DMS153 (cell line): ENCODE measurements around the gene AKAP8L.
"Not testable (repeated sequence)": the region's sequence is repeated elsewhere in the genome, so short reads cannot be mapped to it uniquely, and the experiment has no call there.

ENCODE experiments used
- DNase-seq: peaks from one replicate; lab custom pipeline; 2025; lab: John Stamatoyannopoulos, UW

Gene AKAP8L

DNA sequence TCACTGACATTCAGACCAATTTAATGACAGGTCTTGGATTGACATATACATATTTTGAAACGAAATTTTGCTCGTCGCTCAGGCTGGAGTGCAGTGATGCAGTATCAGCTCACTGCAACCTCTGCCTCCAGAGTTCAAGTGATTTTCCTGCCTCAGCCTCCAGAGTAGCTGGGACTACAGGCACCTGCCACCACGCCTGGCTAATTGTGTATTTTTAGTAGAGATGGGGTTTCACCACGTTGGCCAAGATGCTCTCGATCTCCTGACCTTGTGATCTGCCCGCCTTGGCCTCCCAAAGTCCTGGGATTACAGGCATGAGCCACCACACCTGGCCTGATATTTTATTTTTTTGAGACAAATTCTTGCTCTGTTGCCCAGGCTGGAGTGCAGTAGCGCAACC is 66.3 kb downstream of the AKAP8L start:
- not testable (repeated sequence) for DNase-seq

DNA sequence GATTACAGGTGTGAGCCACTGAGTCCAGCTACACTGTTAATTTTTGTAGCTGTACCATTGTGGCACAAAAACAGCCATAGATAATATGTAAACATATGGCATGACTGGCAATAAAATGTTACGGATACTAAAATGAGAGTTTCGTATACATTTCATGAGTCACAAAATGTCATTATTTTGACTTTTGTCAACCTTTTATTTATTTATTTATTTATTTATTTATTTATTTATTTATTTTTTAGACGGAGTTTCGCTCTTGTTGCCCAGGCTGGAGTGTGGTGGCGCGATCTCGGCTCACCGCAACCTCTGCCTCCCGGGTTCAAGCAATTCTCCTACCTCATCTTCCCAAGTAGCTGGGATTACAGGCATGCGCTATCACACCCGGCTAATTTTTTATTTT is 77.5 kb downstream of the AKAP8L start:
- DNase-seq, result not testable (repeated sequence)

DNA sequence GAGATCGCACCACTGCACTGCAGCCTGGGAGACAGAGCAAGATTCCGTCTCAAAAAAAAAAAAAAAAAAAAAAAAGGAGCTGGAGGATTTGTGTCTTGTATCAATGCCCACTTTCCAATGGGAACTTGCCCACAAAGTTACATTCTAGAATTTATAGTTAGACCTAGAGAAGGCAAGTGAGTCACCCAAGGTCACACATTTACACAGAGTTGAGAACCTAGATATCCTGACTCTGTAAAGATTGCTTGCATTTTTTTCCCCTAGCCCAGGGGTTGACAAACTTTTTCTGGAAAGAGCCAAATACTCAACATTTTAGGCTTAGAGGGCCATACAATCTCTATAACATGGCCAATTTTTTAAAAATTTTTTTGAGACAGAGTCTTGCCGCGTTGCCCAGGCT is 78.7 kb downstream of the AKAP8L start:
- DNase-seq, result no peak

DNA sequence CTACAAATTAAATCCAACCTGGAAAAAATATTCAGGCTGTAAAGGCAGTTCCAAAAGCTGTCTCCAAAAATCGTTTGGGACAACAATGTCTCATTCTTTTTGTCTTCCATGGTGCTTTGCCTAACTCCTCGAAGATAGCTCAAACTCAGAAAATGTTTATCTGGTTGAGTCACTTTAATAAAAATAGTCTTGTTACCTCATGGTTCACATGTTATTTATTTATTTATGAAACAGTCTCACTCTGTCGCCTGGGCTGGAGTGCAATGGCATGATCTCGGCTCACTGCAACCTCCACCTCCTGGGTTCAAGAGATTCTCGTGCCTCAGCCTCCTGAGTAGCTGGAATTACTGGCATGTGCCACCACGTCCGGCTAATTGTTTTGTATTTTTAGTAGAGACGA is 81.6 kb downstream of the AKAP8L start:
- DNase-seq, result no peak

DNA sequence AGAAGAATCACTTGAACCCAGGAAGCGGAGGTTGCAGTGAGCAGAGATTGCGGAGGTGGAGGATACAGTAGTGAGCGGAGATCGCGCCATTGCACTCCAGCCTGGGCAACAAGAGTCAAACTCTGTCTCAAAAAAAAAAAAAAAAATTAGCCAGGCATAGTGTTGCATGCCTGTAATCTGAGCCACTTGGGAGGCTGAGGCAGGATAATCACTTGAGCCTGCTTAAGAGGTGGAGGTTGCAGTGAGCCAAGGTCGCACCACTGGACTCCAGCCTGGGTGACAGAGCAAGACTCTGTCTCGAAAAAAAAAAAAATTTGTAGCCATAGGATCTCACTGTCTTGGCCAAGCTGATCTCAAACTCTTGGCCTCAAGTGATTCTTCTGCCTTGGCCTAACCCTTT is 82.8 kb downstream of the AKAP8L start:
- DNase-seq, result not testable (repeated sequence)

DNA sequence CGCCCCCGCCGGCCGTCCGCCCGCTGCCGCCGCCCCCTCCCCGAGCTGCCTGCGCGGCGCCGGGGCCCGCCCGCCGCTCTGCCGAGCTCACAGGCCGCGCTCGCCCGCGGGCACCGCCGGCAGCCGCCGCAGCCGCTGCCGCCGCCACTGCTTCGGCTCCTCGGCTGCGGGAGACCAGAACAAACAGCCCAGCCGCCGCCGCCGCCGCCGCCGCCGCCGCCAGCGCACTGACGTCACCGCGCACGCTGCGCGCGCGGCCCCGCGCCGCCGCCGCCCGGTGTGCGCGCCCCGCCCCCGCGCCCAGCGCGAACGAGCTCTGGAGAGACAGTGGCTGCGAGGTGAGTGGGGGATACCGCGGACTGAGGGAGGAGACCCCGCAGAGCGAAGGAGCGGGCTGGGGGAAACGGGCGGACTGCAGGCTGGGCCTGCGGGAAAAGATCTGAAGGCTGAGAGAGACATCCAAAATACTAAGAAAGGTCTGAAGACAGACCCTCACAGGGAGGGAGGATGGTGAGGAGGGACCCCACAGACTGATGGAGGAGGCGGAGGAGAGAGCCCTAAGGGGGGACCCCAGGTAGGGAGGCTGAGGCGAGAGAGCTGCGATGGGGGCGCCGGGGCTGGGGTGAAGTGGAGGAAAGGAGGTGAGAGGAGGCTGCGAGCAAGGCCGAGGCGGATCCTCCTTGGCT is 86.3 kb downstream of the AKAP8L start, which contains the start of gene BRD4:
TSS of gene BRD4 (minus strand) at position 229 of the 686 bp plus-strand sequence. CDS start 59,440 bp downstream, outside the sequence.
- DNase-seq, result peak; percentile 11

DNA sequence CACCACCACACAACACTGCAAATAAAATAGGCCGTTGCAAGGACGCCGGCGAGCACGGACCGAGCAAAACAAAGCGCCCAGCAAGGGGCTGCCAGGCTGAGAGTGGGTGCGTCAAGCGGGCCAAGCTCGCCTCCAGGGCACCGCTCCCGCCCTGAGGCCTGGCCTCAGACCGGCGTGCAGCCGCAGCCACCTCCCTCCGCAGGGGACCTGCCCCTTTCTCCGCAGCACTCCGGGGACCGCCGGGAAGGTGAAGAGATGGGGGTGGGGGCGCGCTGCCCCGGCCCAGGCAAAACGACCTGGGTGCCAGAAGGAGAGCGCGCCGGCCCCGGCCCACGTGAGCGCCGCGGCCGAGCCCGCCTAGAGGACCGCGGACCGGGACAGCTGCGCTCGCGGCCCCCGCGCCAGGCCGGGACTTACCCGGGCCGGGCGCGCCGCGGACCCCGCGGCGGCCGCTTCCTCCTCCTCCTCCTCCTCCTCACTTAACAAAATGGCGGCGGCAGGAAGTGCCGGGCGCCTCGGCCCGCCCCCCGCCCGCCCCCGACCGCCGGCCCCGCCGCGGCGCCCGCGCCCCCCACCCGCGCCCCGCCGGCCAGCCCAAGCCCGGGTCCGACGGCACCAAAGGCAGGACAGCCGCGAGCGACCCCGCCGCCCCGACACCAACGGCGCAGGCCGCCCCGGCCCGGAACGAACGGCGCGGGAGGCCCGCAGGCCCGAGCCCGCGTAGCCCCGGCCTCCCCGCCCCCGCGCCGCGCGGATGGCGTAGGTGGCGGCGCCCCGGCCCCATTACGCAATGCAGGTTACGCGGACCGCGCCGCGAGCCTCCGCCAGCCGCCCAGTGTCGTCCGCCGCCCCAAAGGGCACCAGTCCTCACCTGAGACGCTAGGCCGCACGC is 87.1 kb downstream of the AKAP8L start:
- DNase-seq, result no peak

DNA sequence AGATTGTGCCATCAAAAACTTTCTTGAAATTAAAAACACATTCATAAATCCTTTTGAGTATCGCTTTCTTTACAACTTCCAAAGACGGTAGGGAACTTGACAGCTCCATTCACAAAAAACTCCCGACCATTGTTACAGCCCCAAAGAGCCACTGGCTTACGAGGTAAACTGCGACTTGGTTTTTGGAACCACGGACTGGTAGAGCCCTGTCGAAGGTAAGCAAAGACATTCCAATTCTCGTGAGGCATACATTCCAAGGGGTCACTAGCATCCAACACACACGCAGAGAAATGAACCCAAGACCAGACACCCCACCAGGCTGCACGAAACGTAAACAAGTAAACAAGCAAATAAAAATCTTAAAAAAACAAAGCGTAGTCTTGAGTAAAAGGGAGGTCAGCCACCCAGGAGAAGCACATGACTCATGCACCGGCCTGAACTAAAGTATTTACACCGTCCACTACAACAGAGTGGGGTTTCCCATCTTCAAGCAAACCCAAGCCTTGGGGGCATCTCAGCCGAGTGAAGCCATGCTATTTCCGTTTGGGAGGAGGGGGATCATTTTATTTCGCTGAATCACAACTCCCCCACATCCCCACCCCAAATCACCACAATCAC is 87.9 kb downstream of the AKAP8L start:
- DNase-seq, result no peak
